GM21526 (cell line): ENCODE results near the gene VGF.

Experiments
- ATAC-seq: cut with Tn5 transposase; IDR thresholded peaks from one replicate; pipeline ENCODE4 v1.9.1; 2021; ENCODE audit warnings: moderate library complexity; ENCODE audit not compliant: unreplicated experiment, low FRiP score

Gene VGF

GRCh38 chr7:101186194-101186593 is 20.8 kb upstream of the VGF start:
- no peak for ATAC-seq

- ATAC-seq = no peak
Measured at GRCh38 chr7:101185258-101185839, 20.0 kb upstream of the VGF start.

GRCh38 chr7:101180130-101180755 is 14.9 kb upstream of the VGF start, which contains the start of gene NAT16:
TSS of gene NAT16 (minus strand) at chr7:101180293. CDS start at chr7:101174807, 5,486 bp downstream.
- no peak for ATAC-seq

GRCh38 chr7:101179713-101180112 is 14.3 kb upstream of the VGF start:
- no peak for ATAC-seq

GRCh38 chr7:101179117-101179516 is 13.7 kb upstream of the VGF start:
- ATAC-seq = no peak

- ATAC-seq = no peak
Measured at GRCh38 chr7:101177644-101178043, 12.3 kb upstream of the VGF start.

GRCh38 chr7:101175664-101176063 is 10.3 kb upstream of the VGF start:
- ATAC-seq = no peak

- no peak for ATAC-seq
Measured at GRCh38 chr7:101174322-101174854, 9.0 kb upstream of the VGF start.

GRCh38 chr7:101173752-101174244 is 8.4 kb upstream of the VGF start:
- no peak for ATAC-seq

- ATAC-seq = no peak
Measured at GRCh38 chr7:101172854-101173751, 7.7 kb upstream of the VGF start.

GRCh38 chr7:101172005-101172853 is 6.9 kb upstream of the VGF start:
- ATAC-seq = no peak

GRCh38 chr7:101171442-101171837 is 6.1 kb upstream of the VGF start:
- no peak for ATAC-seq

GRCh38 chr7:101170617-101171441 is 5.5 kb upstream of the VGF start:
- no peak for ATAC-seq

GRCh38 chr7:101169838-101170551 is 4.6 kb upstream of the VGF start:
- no peak for ATAC-seq

- ATAC-seq = no peak
Measured at GRCh38 chr7:101169110-101169837, 3.9 kb upstream of the VGF start.

GRCh38 chr7:101168412-101169049 is 3.2 kb upstream of the VGF start:
- no peak for ATAC-seq

- no peak for ATAC-seq
Measured at GRCh38 chr7:101167645-101168411, 2.5 kb upstream of the VGF start.
